ENCODE results near the gene STK32C.

The STK32C gene

DNA sequence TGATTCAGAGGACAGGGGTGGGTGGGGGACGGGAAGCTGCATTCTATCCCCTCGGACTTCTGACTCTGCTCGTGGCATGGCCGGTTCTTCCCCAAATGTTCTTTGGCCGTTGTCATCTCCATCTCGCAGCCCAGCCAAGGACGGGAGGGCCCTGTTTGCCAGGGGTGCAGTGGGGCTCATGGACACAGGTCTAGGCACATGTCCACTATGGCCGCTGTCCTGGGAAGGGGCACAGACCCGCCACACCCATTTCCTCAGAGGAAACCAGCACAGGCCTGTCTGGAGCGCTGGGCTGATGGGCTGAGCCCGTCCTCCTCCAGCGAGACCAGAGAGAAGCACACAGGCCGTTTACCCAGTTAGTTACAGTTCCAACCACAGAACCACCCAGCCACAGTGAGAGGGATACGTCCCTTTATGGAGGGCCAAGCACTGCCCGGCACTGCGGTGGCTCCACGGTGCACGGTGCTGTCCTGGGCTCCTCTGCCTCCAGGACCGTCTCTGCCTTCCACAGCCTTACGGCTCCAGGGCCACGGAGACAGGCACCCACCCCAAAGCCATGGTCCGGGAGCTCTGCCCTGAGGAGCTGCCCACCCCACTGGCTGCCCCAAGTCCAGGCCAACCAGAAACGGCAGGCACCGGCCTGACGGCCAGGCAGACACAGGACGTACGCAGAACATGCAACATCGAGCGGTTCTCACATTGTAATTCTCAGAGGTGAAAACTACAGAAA lies 100.8 kb downstream of the STK32C start:
- DNase-seq = no peak

GRCh38 chr10:132206377-132206745 lies 101.4 kb downstream of the STK32C start:
- no peak for DNase-seq

DNA sequence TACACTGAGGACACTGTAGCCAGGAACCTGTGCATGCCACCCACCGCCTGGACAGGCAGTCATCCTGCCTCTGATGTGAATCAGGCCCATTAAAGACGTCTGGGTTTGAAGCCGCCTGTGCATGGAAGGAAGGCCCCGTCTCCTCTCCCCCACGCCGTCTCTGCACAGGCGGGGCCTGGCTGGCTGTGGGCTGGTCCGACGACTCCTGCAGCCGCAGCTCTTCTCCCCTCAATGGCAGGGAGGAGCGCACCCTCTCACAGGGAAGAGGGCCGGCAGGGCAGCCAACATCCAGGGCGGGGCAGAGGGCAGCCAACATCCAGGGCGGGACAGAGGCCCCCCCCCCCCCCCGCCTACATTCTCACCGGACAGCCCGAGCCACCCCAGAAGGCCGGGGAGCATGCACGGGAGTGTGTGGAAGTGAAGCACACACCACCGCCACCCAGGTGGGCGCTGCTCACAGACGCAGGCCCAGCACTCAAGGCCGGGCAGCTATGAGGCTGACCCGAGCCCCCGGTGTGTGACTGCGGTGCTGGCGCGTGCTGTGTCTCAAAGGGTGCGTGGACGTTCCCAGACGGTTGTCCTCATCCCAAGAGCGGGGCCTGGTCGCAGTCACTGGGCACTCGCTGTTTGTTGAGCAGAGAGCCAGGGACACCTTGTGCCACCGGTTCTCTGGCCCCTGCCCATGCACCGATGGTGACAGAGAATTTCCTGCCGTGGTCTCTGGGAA lies 101.9 kb downstream of the STK32C start:
- no peak for DNase-seq

- DNase-seq = no peak
Measured at GRCh38 chr10:132204781-132205473, 102.8 kb downstream of the STK32C start.

GRCh38 chr10:132204078-132204780 lies 103.5 kb downstream of the STK32C start:
- DNase-seq = no peak

DNA sequence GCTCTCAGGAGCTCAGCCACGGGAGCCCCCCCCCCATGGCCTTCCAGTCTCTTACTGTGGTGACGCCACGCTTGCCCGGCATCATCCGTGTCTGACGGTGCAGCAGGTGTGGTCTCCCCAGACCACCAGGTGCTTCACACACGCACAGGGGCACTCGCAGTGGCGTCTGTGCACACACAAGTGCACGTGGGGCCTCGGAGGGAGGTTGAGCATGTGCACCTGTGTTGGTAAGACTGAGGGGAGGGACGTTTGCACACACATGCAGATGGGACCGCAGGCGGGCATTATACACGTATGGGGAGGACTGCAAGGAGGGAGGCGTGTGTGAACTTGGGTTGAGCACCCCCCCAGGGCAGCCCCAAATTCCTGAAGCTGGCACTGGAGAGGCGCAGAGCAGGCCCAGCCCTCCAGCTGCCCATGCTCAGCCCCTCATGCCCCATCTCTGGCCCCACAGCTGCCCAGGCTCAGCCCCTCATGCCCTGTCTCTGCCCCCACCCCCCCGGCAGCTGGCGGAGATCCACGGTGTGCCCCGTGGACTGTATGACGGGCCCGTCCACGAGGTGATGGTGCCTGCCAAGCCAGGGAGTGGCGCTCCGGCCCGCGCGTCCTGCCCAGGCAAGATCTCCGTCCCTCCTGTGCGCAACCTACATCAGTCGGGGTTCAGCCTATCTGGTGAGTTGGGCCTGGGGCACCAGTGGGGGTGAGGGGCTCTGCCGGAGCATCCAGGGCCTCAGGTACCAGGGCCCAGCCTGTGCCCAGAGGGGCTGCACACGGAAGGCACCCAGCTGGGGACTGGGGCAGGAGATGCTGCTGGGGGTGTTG lies 104.3 kb downstream of the STK32C start:
- no peak for DNase-seq

DNA sequence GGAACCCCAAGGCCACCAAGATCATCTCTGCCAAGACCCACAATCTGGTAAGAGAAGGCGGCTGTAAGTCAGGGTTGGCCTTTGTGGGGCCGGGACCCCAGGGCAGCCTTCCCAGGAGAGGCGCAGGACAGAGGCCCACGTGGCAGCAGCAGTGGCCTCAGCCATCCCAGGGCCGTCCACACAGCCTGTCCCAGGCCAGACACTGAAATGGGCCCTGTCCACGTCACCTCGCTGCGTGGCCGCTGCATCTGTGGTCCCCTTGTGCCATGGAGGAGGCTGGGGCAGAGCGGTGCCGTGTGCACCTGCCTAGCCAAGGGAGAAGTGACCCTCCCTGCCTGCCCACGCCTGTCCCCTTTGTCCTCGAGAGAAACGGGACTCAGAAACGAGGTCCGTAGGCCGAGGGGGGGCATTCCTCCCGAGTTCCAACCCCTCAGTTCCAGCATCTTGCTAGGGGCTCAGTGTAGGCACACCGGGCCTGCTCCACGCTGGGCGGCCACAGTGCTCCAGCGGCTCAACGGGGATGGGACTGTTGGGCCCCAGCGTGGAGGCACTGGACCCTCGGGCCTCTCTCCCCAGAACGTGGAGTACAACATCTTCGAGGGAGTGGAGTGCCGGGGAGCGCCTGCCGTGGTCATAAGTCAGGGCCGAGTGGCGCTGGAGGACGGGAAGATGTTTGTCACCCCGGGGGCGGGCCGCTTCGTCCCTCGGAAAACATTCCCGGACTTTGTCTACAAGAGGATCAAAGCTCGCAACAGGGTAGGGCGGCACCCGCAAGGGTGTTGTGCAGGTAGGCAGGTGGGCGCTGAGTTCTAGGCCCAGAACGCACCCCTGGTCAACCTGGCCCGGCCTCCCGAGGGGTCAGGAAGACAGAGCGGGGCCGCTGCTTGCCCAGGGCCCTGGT lies 105.4 kb downstream of the STK32C start:
- no peak for DNase-seq

GRCh38 chr10:132201111-132201969 lies 106.4 kb downstream of the STK32C start:
- DNase-seq = no peak

GRCh38 chr10:132200344-132201110 lies 107.2 kb downstream of the STK32C start:
- no peak for DNase-seq

DNA sequence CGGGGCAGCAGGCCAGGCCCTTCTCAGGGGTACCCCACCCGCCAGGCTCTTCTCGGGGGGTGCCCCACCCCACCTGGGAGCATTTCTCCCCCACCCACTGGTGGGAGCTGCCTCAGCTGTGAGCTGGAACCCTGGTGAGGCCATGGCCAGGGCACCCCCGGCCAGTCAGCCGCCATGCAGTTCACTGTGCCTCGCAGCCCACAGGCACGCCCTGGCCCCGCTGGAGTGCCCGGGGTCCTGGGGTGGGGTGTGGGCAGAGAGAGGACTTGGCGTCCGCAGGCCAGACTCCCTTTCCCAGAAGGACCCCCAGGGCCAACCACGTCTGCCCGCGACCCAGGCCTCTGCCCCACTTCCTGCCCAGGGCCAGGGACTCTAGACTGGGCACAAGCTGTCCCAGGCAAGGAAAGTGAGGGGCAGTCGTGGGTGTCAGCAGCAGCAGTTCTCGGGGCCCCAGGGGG lies 107.9 kb downstream of the STK32C start:
- DNase-seq = no peak

- no peak for DNase-seq
Measured at GRCh38 chr10:132199268-132199853, 108.4 kb downstream of the STK32C start.

GRCh38 chr10:132198381-132199181 lies 109.2 kb downstream of the STK32C start:
- DNase-seq = no peak

DNA sequence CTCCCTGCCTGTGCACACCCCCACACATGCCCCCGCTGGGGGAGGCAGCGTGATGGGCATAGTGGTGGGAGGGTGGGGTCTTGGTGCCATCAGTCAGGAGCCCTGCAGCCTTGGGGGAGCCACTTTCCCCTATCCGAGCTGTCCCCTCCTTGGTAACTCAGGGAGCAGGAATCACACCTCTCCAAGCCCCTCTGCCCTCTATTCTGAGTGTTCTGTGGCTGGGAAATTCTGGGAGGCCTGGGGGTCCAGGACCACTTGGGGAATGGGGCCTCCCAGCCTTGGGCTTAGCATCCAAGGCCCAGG lies 109.7 kb downstream of the STK32C start:
- DNase-seq = no peak

DNA sequence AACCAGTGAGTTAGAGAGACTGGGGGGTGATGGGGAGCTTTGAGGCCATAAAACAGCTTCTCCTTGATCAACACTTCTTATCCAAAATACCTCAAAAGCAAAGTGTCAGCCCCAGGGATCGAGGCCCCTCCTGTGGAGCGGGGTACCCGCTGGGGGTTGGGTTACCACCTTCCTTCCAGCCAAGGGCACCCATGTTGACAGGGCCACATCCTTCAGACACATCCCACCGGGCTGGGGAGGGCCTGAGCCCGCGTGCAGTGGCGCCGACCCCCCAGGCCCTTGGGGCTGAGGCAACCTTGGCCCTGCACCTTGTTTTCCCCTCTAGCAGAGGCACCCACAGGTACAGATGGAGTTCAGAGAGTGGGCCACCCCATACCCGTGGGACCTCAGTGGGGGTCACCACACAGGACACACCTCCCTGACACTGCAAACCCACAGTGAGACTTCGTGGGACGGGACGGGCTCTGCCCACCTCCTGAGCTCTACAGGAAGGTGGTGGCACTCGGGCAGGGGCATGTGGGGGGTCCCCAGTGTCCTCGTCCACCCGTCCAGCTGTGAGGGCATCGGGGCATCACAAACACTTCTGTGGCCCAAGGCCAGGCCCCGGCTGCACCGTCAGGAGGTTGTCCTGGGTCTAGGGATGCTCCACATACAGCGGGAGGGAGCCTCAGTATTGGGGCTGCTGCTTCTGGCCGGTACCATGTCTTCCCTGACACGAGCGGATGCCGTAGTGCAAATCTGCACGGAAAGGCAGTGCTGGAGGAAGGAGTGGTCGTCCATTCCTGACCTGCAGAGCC lies 110.3 kb downstream of the STK32C start:
- no peak for DNase-seq

DNA sequence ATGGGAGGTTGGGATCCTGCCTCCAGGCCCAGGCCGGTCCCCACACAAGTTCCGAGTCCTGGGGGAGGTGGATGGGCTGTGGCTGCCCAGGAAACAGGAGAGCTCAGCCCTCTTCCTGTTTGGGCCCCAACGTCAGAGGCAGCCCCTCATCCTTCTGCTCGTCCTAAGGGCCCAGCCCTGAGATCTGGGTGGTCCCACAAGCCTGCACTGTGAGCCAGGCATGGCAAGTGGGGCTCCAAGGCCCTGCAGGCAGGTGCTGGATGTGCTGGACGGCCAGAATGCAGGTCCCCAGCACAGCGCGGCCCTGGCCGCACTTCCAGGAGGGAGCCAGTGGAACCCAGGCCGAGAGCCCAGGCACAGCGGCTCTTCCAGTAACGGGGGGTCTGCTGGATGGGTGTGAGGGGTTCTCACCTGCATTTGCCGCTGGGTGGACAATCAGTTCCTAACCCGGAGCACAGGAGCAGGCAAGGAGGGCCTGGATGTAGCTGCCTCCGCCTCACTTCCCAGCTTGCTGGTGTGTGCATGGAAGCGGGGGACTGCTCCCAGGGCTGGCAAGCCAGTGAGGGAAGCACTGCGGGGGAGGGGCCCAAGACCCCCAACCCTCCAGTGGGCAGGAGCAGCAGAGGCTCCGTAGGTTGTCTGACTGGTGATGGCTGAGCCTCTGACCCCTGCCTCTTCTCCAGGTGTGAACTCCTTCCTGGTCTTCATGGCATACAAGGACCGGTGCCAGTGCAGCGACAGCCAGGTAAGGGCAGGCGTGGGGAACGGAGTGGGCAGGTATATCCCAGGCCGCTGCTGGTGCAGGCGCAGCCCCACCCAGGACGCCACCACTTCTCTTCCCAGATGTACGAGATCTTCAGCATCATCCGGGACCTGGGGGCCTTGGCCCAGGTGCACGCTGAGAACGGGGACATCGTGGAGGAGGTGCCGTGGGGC lies 111.3 kb downstream of the STK32C start:
- DNase-seq = no peak

DNA sequence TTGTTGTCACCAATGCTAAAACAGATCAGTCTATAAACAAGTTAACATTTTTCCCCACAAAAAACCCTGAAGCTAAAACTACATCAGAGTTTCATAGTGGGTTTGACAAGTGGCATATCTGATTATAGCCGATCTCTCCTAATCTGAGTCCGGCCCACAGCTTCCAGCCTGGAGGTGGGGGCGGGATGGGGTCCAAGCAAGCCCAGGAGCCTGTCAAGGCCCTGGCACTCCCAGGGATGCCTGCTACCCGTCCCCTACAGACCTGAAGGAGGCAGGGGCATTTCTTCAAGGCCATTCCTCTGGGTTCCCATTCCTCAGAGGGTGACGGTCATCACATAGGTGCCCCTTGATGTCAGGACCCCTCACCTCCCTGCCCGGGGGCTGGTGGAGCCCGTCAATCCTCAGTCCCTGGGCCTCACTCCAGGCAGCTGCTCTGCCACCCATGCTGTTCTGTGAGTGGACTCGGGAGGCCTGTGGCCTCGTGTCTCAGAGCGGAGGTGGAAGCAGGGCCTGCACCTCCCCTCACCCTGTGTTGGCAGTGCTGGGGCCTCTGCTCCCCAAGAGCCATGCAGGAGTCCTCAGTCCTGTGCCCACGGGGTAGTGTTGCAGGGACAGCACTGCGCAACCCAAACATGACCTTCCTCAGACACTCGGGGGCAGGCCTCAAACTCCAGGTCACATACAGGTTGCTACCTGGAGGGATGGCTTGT lies 112.2 kb downstream of the STK32C start:
- no peak for DNase-seq
